Breast epithelium (tissue), 4 donors: ENCODE data around the gene PPP4R4. TPM values are rescaled to one million over a fixed set of nuclear protein-coding genes. Genes with fewer than 3 reads are reported as not detected.

Source experiments
- DNase-seq, 2 donors: peaks; one replicate each; pipeline ENCODE4 v3.0.0-alpha.2; 2019; ENCODE audit warnings: low spot score in 2 of 2
- H3K27ac ChIP-seq, 2 donors: fragments of 200-600 bp; sonication (generic) in 1 of 2; one replicate each; pipeline ENCODE4 v1.5.1; 2016 to 2019; ENCODE audit warnings: mild to moderate bottlenecking in 1 of 2
- H3K27me3 ChIP-seq, 2 donors: fragments of 200-600 bp; sonication (generic) in 1 of 2; one replicate each; pipeline versions ENCODE4 v1.5.1 to v1.6.0; 2017 to 2019; ENCODE audit warnings: control low read depth in 1 of 2, mild to moderate bottlenecking in 1 of 2
- H3K36me3 ChIP-seq: fragments of 200-600 bp; one replicate; pipeline ENCODE4 v1.5.1; 2019
- H3K4me1 ChIP-seq, 2 donors: fragments of 200-600 bp; sonication (generic); one replicate each; pipeline ENCODE4 v1.5.1; 2016 to 2019; ENCODE audit warnings: control low read depth in 1 of 2
- H3K4me3 ChIP-seq, 3 donors: fragments of 200-600 bp; sonication (generic); 1 replicate in 2 of 3; 2 replicates in 1 of 3; pipeline ENCODE4 v1.5.1; 2016 to 2019; ENCODE audit warnings: mild to moderate bottlenecking in 3 of 3, moderate library complexity in 2 of 3
- H3K9me3 ChIP-seq, 2 donors: fragments of 200-600 bp; sonication (generic) in 1 of 2; one replicate each; pipeline ENCODE4 v1.5.1; 2016 to 2019; ENCODE audit warnings: control low read depth in 1 of 2
- CTCF ChIP-seq, 3 donors: fragments of 450-650 bp; IDR thresholded peaks; one replicate each; pipeline ENCODE4 v1.5.1; 2016 to 2017; ENCODE audit warnings: antibody characterized with exemption in 3 of 3, mild to moderate bottlenecking in 3 of 3, moderate library complexity in 3 of 3
- POLR2A ChIP-seq: fragments of 450-650 bp; IDR thresholded peaks from one replicate; pipeline ENCODE4 v1.6.1; 2016; ENCODE audit warnings: antibody characterized with exemption, mild to moderate bottlenecking, moderate library complexity
- POLR2AphosphoS5 ChIP-seq, 3 donors: sonication (generic); formaldehyde crosslinking; IDR thresholded peaks; one replicate each; pipeline ENCODE4 v1.6.1; 2017; ENCODE audit warnings: antibody characterized with exemption in 3 of 3
- intact Hi-C: fragments of 100-400 bp; cut with DNase I; formaldehyde crosslinking; loops from one replicate; pipeline ENCODE4 v1.15.1; 2023; ENCODE audit warnings: low total_unique reads
- total RNA-seq, 3 donors: library from RNA; depleted of rRNA; stranded (reverse); fragments of >200 nt; gene quantifications; one replicate each; pipeline ENCODE4 v1.1.0, GENCODE V29; 2016

Gene PPP4R4, protein sequence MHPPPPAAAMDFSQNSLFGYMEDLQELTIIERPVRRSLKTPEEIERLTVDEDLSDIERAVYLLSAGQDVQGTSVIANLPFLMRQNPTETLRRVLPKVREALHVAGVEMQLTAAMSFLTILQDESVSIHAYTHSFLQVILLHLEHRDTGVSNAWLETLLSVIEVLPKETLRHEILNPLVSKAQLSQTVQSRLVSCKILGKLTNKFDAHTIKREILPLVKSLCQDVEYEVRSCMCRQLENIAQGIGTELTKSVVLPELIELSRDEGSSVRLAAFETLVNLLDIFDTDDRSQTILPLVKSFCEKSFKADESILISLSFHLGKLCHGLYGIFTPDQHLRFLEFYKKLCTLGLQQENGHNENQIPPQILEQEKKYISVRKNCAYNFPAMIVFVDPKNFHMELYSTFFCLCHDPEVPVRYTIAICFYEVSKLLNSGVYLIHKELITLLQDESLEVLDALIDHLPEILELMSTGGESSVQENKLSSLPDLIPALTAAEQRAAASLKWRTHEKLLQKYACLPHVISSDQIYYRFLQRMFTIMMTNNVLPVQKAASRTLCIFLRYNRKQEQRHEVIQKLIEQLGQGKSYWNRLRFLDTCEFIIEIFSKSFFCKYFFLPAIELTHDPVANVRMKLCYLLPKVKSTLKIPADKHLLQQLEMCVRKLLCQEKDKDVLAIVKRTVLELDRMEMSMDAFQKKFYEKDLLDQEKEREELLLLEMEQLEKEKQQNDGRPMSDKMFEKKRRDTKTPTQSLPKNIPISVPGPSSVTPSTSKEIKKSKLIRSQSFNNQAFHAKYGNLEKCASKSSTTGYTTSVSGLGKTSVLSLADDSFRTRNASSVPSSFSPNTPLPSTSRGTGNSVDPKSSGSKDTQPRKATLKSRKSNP
- 1 to 10 TPM in 2 of 3 donors, under 1 TPM in 1; 0.48 to 7.9 (median 7.2) TPM for total RNA-seq

DNA sequence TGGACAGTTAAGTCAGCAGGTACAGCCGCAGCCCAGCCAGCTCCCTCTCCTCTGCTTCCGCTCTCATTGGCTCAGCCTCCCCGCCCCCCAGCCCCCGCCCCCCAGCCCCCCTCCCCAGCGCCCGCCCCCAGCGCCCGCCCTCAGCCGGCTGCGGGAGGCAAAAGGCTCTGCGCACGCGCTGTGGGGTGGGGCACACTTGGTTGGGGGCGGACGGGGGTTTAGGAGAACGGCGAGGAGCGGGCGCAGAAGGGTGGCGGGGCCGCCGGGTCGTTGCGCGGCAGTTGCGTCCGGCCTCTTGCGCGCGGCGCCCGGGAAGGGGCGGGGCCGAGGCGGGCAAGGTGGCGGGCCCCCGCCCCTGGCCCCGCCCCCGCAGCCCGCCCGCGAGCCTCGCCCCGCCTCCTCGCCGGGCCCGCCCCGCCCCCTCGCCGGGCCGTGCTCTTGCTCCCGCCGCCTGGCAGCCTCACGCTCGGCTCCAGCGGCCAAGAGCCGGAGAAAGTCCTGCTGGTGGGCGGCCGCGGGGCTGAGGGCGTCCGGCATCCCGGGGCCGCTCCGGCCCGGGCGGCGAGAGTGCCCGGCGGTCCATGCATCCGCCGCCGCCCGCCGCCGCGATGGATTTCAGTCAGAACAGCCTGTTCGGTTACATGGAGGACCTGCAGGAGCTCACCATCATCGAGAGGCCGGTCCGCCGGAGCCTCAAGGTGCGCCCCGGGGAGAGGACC, at the start of gene PPP4R4:
PPP4R4 (plus strand) TSS at position 438 of the 719 bp plus-strand sequence; CDS start at position 582, 144 bp downstream.
- no peak for TF ChIP-seq POLR2A
- TF ChIP-seq CTCF (IDR thresholded peaks at IDR 0.05) = no peak
- TF ChIP-seq POLR2AphosphoS5 (IDR thresholded peaks at IDR 0.05) = no peak
- intact Hi-C loops = no loop called here

GRCh38 chr14:94124582-94125377, 49.3 kb upstream of the PPP4R4 start:
- peak in 1 of 2 donors; percentile 15 for DNase-seq
- H3K27me3 ChIP-seq = no peaks in the 10 kb centered on the region
- no peak overlapping the region for H3K27ac ChIP-seq
- H3K36me3 ChIP-seq = no peaks in the 10 kb centered on the region
- TF ChIP-seq CTCF (IDR thresholded peaks at IDR 0.05) = no peak
- no peak for TF ChIP-seq POLR2A
- TF ChIP-seq POLR2AphosphoS5 (IDR thresholded peaks at IDR 0.05) = no peak
- H3K9me3 ChIP-seq = peaks cover 2 to 10% of the 10 kb centered on the region in 2 donors
- H3K4me3 ChIP-seq = no peak overlapping the region
- no peaks in the 10 kb centered on the region for H3K4me1 ChIP-seq
- intact Hi-C loops = loop anchor here (10.0 kb wide), 1 partner anchor 90 kb away; no protein-coding TSS in a partner anchor

More for the DNA sequence above, at the start of gene PPP4R4:
- Histone ChIP-seq H3K27ac (peak within 1 kb of the TSS; percentile 50 to 68), H3K27me3 (peaks cover 0 to 12% of the 10 kb centered on the region in 2 donors), H3K9me3 (no peaks in the 10 kb centered on the region), H3K36me3 (no peaks in the 10 kb centered on the region), H3K4me1 (peaks cover 5 to 6% of the 10 kb centered on the region in 2 donors), H3K4me3 (peak within 1 kb of the TSS; percentile 53 to 85 (median 66))
- DNase-seq = peak; percentile 64 to 79

- H3K36me3 ChIP-seq = no peaks in the 10 kb centered on the region
- H3K4me1 ChIP-seq = no peaks in the 10 kb centered on the region
- H3K27ac ChIP-seq = no peak overlapping the region
- intact Hi-C loops = loop anchor here (10.0 kb wide), 1 partner anchor 91 kb away; no protein-coding TSS in a partner anchor
- H3K9me3 ChIP-seq = peaks cover 0 to 4% of the 10 kb centered on the region in 2 donors
- no peak overlapping the region for H3K4me3 ChIP-seq
- no peak for DNase-seq
- H3K27me3 ChIP-seq = no peaks in the 10 kb centered on the region
- TF ChIP-seq CTCF (IDR thresholded peaks at IDR 0.05) (no peak), POLR2AphosphoS5 (IDR thresholded peaks at IDR 0.05) (no peak), POLR2A (no peak)
Measured at GRCh38 chr14:94125659-94126418, 48.3 kb upstream of the PPP4R4 start.

GRCh38 chr14:94126419-94126677, 47.8 kb upstream of the PPP4R4 start:
- Histone ChIP-seq H3K9me3 (no peaks in the 10 kb centered on the region), H3K27me3 (no peaks in the 10 kb centered on the region), H3K4me3 (no peak overlapping the region), H3K27ac (no peak overlapping the region), H3K4me1 (no peaks in the 10 kb centered on the region), H3K36me3 (no peaks in the 10 kb centered on the region)
- TF ChIP-seq CTCF (IDR thresholded peaks at IDR 0.05) (no peak), POLR2A (no peak), POLR2AphosphoS5 (IDR thresholded peaks at IDR 0.05) (no peak)
- DNase-seq = no peak
- intact Hi-C loops = loop anchor here (10.0 kb wide), 1 partner anchor 92 kb away; no protein-coding TSS in a partner anchor
